HG02588 (cell line): ENCODE results near the gene CDC73.
"Not testable (repeated sequence)": the region's sequence is repeated elsewhere in the genome, so short reads cannot be mapped to it uniquely, and the experiment has no call there.

Experiments
- ATAC-seq: cut with Tn5 transposase; IDR thresholded peaks from one replicate; pipeline ENCODE4 v1.9.1; 2021; ENCODE audit warnings: mild to moderate bottlenecking, moderate library complexity; ENCODE audit not compliant: unreplicated experiment

CDC73 gene

DNA sequence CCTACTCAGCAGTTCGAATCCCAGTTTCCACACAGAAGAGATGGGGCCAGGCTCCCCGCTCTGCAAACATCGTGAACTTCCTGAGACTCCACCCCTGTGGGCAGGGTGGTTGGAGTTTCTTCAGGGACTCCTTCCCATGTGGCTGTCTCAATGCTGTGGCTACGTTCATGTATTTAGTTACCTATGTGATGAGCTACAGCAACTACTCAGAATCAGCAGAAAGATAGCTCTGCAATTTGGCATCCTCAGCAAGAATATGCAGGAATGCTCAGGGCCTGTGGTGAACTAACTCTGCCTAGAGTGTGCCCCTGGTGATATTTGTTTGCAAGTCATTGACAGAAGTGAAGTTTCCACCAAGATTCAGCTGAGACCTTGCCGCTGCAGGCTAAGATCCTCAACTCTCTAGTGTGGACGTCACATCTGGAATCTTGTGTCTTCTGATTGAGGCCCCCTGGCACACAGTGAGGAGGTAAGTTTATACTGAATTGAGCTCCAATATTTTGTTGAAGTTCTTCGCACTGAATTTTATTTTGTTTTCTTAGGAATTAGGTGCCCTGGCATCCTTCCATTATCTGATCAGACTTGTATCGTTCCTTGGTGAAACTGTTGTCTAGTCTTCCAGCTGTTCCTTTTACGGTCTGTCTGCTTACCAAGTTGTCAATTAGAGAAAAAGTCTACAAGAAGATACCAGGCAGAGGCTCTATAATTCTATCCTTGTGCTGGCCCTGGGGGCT is 8.4 kb upstream of the CDC73 start:
- no peak for ATAC-seq

DNA sequence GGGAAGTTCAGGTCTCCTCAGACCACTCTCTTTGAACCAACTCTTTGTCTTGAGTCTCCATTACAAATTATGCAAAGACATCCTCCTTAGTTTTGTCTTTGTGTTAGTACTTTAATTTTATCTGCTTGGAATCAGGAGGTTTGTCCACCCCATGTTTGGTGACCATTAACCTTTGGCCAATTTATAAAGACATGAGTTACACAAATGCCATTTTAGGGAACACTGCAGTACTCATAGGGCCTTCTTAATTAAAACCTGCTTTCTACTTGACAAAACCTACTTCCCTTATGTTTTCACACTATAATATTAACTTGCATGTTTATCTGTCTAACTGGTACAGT is 7.9 kb upstream of the CDC73 start:
- no peak for ATAC-seq

- no peak for ATAC-seq
Measured at GRCh38 chr1:193114485-193115095, 7.2 kb upstream of the CDC73 start.

DNA sequence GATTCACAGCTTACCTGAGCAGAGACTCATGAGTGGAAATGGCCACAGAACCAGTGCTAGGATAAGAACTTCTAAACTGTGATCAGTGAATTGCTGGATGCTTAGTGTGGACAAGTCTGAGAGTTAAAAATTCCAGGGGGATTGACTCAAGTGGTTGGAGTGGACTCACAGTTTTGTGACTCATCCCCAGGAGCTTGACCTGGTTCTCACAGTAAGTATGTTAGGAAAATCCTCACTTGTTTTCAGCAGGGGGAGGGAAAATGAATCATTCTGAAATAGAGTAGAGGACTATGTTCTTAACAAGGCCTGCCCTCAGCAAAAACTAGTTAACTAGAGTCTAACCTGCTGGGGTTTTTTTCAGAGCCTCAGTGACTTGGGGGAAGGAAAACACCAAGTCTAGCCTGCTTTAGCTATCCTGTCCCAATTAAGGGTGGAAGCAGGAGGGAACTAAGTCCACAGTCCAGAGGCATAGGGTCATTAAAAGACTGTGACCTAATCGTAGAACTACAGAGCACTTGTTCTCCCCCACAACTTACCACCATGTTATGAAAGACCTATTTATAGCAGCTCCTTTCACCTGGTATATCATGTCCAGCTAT is 6.1 kb upstream of the CDC73 start:
- no peak for ATAC-seq

GRCh38 chr1:193117167-193117566 is 4.7 kb upstream of the CDC73 start:
- ATAC-seq, result not testable (repeated sequence)

DNA sequence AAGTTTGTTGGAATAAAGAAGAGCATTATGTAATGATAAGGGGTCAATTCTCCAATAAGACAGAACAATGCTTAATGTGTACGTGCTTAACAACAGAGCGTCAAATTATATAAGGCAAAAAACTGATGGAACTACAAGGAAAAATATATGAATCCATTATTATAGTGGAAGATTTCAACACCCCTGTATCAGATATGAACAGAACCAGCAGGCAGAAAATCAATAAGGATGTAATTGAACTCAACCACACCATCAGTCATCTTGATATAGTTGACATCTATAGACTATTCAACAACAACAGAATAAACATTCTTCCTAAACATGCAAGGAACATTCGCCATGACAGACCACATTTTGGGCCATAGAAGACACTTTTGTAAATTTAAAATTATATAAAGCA is 3.6 kb upstream of the CDC73 start:
- no peak for ATAC-seq

- no peak for ATAC-seq
Measured at GRCh38 chr1:193118803-193119730, 2.8 kb upstream of the CDC73 start.

DNA sequence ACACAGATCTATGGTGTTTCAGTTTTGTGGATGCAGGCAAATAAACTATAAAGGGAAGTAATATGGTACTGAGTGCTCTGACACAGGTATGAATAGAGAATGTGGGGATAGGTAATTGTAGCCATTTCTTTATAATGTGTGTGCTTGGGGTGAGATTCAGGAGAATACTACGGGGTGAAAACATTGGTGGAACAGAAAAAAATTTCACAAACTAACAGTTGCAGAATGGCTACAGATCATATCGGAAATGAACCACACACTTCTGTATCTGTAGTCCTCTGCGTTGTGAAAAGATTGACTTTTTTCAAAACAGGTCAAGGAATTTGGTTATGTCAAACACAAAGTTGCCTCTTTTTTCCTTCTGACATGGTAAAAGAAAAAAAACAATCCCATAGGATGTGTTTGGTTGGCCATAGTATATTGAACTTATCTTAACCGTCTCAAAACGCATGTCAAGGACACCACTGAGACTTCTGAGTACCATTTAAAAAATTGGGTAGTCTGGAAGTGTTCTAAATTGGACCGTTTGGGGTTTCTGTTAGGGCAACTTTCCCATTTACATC is 1.1 kb upstream of the CDC73 start:
- ATAC-seq, result no peak

DNA sequence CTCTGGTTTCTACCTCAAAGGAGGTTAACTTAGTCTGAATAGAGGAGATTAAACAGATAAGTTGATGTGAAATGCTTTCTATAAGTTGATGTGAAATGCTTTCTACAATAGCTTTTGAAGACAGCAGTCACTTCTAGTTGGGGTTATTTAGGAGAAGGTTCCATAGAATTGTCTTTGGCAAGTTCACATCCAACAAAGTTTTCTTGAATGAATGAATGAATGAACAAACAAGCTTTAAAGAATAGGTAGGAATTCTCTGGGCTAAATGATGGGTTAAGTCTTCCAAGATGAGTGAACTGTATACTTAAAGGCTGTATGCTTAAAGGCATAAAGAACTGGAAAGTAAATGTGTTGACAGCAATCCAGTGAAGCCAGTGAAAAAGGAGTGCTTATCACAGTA is 1.9 kb downstream of the CDC73 start:
- ATAC-seq, result no peak

DNA sequence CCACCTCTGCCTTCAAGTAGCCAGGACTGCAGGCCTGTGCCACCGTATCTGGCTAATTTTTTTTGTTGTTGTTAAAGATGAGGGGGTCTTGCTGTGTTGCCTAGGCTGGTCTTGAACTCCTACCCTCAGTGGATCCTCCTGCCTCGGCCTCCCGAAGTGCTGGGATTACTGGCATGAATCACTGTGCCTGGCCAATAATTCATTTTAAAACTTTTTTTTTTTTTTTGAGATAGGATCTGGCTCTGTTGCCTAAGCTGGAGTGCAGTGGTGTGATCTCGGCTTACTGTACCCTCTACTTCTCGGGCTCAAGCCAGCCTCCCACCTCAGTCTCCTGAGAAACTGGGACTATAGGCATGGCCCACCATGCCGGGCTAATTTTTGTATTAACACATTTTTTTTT is 3.5 kb downstream of the CDC73 start:
- ATAC-seq, result no peak

DNA sequence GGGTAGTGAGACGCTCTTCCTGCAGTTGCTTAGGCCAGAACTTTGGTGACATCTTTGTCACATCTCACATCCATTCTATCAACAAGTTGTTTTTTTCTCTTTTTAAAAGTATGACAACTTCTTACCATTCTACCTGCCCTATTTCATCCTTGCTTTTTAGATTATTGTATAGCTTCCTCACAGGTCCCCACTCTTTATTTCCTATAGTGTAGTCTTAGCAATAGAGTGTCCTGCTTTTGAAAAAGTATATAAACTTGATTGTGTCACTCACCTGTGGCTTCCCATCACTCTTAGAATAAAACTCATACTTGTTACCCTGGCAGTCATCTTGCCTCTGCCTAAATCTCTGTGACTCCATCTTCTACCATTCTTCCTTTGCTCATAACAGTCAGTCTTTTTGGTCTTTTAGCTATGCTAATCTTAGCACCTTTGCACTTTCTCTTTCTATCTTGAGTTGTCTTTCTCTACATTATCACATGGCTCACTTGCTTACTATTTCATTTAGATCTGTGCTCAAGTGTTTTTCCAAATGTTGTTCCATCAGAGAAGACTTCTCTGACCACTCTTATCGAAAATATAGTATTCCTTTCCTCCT is 9.5 kb downstream of the CDC73 start:
- ATAC-seq, result no peak

DNA sequence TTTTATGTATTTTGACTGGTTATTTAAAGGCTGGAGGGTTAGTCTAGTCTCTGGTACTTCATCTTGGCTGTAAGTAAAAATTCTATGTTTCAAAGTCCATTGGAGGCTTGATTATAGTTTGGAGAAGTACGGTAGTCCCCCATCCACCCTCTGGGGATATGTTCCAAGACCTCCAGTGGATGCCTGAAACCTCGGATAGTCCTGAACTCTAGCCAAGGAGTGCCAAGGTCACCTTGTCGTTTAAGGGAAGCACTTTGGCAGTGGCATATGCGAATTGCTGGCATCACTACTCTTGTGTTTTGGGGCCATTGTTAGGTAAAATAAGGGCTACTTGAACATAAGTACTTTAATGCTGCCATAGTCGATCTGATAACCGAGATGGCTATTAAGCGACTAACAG is 18.4 kb downstream of the CDC73 start:
- ATAC-seq, result no peak

DNA sequence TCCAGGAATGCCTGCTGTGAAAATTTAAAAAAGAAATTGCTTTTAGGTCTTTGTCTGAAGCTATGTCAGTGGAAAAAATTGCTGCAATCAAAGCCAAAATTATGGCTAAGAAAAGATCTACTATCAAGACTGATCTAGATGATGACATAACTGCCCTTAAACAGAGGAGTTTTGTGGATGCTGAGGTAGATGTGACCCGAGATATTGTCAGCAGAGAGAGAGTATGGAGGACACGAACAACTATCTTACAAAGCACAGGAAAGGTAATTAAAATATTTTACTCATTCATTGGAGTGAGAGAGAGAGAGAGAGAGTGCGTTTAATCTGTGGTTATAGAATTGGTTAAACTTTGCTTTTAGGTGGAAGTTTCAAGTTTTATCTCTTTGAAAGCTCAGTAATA is 20.0 kb downstream of the CDC73 start:
- ATAC-seq, result no peak

DNA sequence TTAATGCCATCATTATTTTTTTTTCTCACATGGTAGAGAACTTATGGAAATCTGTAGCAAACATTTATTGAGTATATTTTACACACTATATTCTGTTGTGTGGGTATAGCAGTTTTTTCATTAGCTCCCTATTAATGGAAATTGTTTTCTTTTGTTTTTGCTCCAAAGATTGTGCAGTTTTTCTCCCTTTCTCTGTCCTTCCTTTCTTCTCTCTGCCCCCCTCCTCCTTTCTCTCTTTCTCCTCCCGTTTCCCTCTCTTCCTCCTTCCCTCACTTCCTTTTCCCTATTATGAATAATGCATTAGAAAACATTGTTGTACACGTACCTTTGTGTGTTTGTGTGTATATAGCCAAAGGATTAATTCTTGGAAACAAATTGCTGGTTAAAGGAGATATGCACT is 20.6 kb downstream of the CDC73 start:
- ATAC-seq, result no peak

DNA sequence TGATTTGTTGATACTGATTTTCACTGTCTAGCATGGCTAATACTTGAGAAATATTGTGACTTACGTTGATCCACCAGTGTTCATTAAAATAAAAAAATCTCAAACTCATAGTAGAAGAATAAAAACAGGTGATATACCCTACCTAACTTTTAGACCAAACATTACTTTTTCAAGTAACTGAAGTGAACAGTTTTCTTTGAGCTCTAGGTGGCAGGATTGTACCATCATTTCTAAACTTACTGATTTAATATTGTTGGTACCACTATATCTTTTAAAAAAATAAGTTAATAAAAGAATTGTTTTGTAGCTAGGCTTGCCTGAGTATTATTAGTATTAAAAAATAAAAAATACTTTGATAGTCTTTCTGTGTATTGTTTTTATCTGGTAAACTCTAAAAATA is 21.5 kb downstream of the CDC73 start:
- ATAC-seq, result no peak

- ATAC-seq, result no peak
Measured at GRCh38 chr1:193144361-193144938, 22.6 kb downstream of the CDC73 start.

- no peak for ATAC-seq
Measured at GRCh38 chr1:193144999-193145398, 23.2 kb downstream of the CDC73 start.

GRCh38 chr1:193156117-193156821 is 34.4 kb downstream of the CDC73 start:
- no peak for ATAC-seq

- no peak for ATAC-seq
Measured at GRCh38 chr1:193156822-193157142, 35.0 kb downstream of the CDC73 start.

- no peak for ATAC-seq
Measured at GRCh38 chr1:193157360-193157759, 35.5 kb downstream of the CDC73 start.
